Thyroid gland (tissue), 4 donors: ENCODE results near the gene TKTL1. TPM values are rescaled to one million over a fixed set of nuclear protein-coding genes. Genes with fewer than 3 reads are reported as not detected.

ENCODE experiments used
- DNase-seq, 2 donors: peaks; one replicate each; pipeline ENCODE4 v3.0.0-alpha.2; 2019
- H3K27ac ChIP-seq, 3 donors: fragments of 200-600 bp; sonication (generic); 1 replicate in 2 of 3; 2 replicates in 1 of 3; pipeline ENCODE4 v1.5.1; 2016 to 2019; ENCODE audit warnings: mild to moderate bottlenecking in 1 of 3, moderate library complexity in 1 of 3
- H3K27me3 ChIP-seq: fragments of 200-600 bp; sonication (generic); one replicate; pipeline ENCODE4 v1.5.1; 2019
- H3K36me3 ChIP-seq, 2 donors: fragments of 200-600 bp; sonication (generic); one replicate each; pipeline ENCODE4 v1.5.1; 2016 to 2019
- H3K4me1 ChIP-seq, 2 donors: fragments of 200-600 bp; sonication (generic); one replicate each; pipeline ENCODE4 v1.5.1; 2017 to 2019
- H3K4me3 ChIP-seq, 3 donors: fragments of 200-600 bp; sonication (generic); replicated peaks in 1 of 3; 1 replicate in 2 of 3; 2 replicates in 1 of 3; pipeline ENCODE4 v1.5.1; 2016; ENCODE audit warnings: mild to moderate bottlenecking in 1 of 3
- H3K9me3 ChIP-seq: fragments of 200-600 bp; sonication (generic); one replicate; pipeline ENCODE4 v1.5.1; 2017
- POLR2A ChIP-seq, 2 donors: fragments of 450-650 bp; IDR thresholded peaks; one replicate each; pipeline ENCODE4 v1.6.1; 2017; ENCODE audit warnings: antibody characterized with exemption in 2 of 2, mild to moderate bottlenecking in 2 of 2, moderate library complexity in 1 of 2
- WGBS, 2 donors: methylation state at CpG; one replicate each; pipeline ENCODE4 v1.1.5; 2017; 5-methylcytosine and 5-hydroxymethylcytosine counted together
- intact Hi-C: fragments of 100-400 bp; cut with DNase I; formaldehyde crosslinking; loops from one replicate; pipeline ENCODE4 v1.15.1; 2023
- total RNA-seq, 4 donors: library from RNA; depleted of rRNA; stranded (reverse); fragments of >200 nt; gene quantifications; one replicate each; pipeline ENCODE4 v1.2.3, GENCODE V29; 2016
- TF ChIP-seq, protein P1 (sequence below), 6 experiments: fragments of 200-600 bp in 3 of 6; fragments of 450-650 bp in 3 of 6; sonication (generic) in 3 of 6; IDR thresholded peaks; one replicate each; pipeline ENCODE4 v1.5.1; 2016 to 2019; ENCODE audit warnings: antibody characterized with exemption in 6 of 6, mild to moderate bottlenecking in 2 of 6, inconsistent platforms in 1 of 6, moderate library complexity in 1 of 6

Gene TKTL1
- total RNA-seq, 4 donors from 2014 or later, result 0.54 to 0.89 TPM; not detected in 2

DNA sequence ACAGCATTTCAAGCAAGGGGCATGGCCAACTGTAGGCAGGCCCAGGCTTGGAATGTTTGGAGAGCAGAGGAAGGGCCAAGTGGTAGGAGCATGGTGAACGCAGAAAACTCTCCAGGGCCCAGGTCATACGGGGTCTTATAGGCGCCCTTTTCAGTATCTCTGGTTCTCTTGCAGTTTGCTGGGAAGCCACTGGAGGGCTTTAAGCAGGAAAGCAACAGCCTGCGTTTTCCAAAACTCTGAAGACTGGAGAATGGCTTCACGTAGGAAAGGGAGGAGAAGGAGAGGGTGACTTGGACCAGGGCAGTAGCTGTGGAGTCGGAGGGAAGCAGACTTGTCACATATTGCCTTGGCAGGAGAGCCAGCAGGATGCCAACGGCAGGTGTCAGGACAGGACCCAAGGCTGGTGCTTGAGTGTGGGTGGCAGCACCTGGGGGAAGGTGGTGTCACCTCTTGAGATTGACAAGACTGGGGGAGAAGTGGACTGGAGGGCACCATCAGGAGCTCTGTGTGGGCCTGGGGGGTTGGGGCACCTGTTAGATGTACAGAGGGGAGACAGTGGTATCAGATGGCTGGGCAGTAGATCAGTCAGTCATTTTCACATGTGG, 21.9 kb downstream of the TKTL1 start:
- TF ChIP-seq POLR2A (IDR thresholded peaks at IDR 0.05), result no peak
- TF ChIP-seq, protein P1, sequence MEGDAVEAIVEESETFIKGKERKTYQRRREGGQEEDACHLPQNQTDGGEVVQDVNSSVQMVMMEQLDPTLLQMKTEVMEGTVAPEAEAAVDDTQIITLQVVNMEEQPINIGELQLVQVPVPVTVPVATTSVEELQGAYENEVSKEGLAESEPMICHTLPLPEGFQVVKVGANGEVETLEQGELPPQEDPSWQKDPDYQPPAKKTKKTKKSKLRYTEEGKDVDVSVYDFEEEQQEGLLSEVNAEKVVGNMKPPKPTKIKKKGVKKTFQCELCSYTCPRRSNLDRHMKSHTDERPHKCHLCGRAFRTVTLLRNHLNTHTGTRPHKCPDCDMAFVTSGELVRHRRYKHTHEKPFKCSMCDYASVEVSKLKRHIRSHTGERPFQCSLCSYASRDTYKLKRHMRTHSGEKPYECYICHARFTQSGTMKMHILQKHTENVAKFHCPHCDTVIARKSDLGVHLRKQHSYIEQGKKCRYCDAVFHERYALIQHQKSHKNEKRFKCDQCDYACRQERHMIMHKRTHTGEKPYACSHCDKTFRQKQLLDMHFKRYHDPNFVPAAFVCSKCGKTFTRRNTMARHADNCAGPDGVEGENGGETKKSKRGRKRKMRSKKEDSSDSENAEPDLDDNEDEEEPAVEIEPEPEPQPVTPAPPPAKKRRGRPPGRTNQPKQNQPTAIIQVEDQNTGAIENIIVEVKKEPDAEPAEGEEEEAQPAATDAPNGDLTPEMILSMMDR (IDR thresholded peaks at IDR 0.05), result peak in 4 of 6 experiments; percentile 11 to 50 (median 26)
- 0 to 13% methylated on average over 5 to 6 of the region's 7 CpGs for WGBS, 2 donors
- Histone ChIP-seq H3K4me3 (no peak overlapping the region), H3K9me3 (no peaks in the 10 kb centered on the region), H3K27me3 (no peaks in the 10 kb centered on the region), H3K36me3 (no peaks in the 10 kb centered on the region), H3K4me1 (no peaks in the 10 kb centered on the region), H3K27ac (no peak overlapping the region)
- peak in 1 of 2 donors; percentile 12 for DNase-seq
- intact Hi-C loops, result no loop called here

DNA sequence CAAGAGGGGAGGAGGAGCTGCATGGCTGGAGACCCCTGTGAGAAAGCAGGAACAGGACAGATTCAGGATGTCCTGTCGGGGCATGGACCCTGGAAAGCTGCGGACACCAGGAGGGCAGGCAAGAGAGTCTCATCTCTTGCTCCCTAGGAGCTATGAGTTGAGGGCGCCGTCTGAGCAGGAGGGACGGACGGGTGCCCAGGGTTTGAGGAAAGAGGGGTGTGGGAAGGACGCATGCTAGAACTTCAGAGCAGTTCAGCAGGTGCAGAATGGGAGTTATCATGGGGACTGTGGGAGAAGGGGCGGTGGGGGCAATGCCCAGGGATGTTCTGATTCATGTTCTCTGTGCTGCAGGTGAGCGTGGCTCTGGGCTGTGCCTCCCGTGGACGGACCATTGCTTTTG, 24.8 kb downstream of the TKTL1 start:
- H3K36me3 ChIP-seq, result no peaks in the 10 kb centered on the region
- H3K4me3 ChIP-seq, result no peak overlapping the region
- H3K27me3 ChIP-seq, result no peaks in the 10 kb centered on the region
- TF ChIP-seq, protein P1 (IDR thresholded peaks at IDR 0.05), result no peak
- no peak for TF ChIP-seq POLR2A (IDR thresholded peaks at IDR 0.05)
- no peak overlapping the region for H3K27ac ChIP-seq
- intact Hi-C loops, result no loop called here
- no peaks in the 10 kb centered on the region for H3K9me3 ChIP-seq
- 90 to 91% methylated on average over 10 to 11 of the region's 11 CpGs for WGBS, 2 donors
- DNase-seq, result no peak
- H3K4me1 ChIP-seq, result peaks cover 0 to 5% of the 10 kb centered on the region in 2 donors

DNA sequence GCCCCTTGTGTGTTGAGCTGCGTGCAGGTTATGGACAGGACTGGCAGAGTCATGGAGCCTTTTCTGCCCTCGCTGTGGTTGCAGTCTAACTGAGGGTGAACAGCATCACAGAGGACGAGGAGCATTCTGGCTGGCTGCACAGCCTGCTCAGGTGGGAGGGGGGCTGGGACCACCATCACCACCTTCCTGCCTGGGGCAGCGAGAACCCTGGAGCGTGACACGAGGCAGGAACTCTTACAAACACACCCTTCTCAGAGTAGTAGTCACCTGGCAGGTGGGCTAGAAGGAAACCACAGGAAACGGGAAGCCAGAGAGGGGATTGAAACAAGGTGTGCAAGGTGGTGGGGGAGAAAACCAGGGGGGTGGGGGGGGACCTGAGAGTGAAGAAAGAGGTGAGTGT, 25.6 kb downstream of the TKTL1 start:
- Histone ChIP-seq H3K4me3 (no peak overlapping the region), H3K27me3 (no peaks in the 10 kb centered on the region), H3K4me1 (peaks cover 0 to 10% of the 10 kb centered on the region in 2 donors), H3K27ac (no peak overlapping the region), H3K9me3 (no peaks in the 10 kb centered on the region), H3K36me3 (no peaks in the 10 kb centered on the region)
- TF ChIP-seq, protein P1 (IDR thresholded peaks at IDR 0.05), result no peak
- TF ChIP-seq POLR2A (IDR thresholded peaks at IDR 0.05), result no peak
- WGBS, 2 donors, result 76 to 83% methylated on average over 2 to 5 of the region's 7 CpGs
- intact Hi-C loops, result no loop called here
- no peak for DNase-seq

DNA sequence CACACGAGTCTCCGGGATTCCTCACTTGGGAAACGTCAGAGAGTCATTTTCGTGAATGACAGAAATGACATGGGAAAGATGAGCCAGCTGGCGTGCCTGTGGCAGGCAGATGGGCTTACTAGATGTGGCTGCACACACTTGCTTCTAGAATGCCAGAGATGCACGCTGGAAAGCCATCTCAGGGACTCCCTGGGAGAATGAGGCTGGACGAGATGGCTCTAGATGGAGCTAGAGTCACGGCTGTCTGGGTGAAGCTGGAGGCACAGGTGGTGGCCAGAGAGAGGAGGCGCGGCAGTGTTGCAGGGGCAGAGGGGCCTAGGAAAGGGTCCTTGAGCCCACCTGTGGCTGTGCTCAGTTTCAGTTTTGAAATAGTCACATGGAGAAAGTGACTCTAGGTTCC, 26.0 kb downstream of the TKTL1 start:
- Histone ChIP-seq H3K4me1 (peaks cover 0 to 13% of the 10 kb centered on the region in 2 donors), H3K36me3 (no peaks in the 10 kb centered on the region), H3K9me3 (no peaks in the 10 kb centered on the region), H3K27me3 (no peaks in the 10 kb centered on the region), H3K4me3 (no peak overlapping the region), H3K27ac (no peak overlapping the region)
- 64% methylated on average over 10 of the region's 10 CpGs for WGBS, 2 donors
- TF ChIP-seq, protein P1 (IDR thresholded peaks at IDR 0.05), result no peak
- no peak for TF ChIP-seq POLR2A (IDR thresholded peaks at IDR 0.05)
- intact Hi-C loops, result no loop called here
- DNase-seq, result no peak

DNA sequence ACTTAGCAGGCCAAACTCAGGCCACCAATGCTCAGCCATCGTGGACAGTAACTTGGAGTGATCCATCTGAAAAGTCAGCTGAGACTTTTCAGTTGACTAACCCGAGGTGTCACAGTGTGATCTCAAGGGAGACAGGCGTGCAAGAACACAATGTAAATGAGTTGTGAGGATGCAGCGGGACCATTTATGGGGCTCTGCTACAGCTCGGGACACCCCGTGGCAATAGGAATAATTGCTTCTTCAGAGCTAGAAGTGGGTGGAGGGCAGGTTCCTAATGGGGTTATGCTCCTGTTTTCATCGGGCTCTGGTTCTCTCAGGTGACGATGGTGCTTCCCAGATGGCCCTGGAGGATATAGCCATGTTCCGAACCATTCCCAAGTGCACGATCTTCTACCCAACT, 27.3 kb downstream of the TKTL1 start:
- TF ChIP-seq, protein P1 (IDR thresholded peaks at IDR 0.05), result no peak
- no peak for TF ChIP-seq POLR2A (IDR thresholded peaks at IDR 0.05)
- no peaks in the 10 kb centered on the region for H3K9me3 ChIP-seq
- no peak overlapping the region for H3K4me3 ChIP-seq
- no peak for DNase-seq
- H3K27ac ChIP-seq, result no peak overlapping the region
- WGBS, 2 donors, result 86 to 87% methylated on average over 5 to 9 of the region's 10 CpGs
- H3K4me1 ChIP-seq, result peaks cover 4 to 24% of the 10 kb centered on the region in 2 donors
- intact Hi-C loops, result no loop called here
- no peaks in the 10 kb centered on the region for H3K36me3 ChIP-seq
- H3K27me3 ChIP-seq, result no peaks in the 10 kb centered on the region
